HepG2 (cell line): ENCODE data around the gene SPRR2D. TPM values are rescaled to one million over a fixed set of nuclear protein-coding genes. Genes with fewer than 3 reads are reported as not detected.

Experiments used
- ATAC-seq: fragments of 200-7000 bp; cut with Tn5 transposase; 3 replicates; pipeline ENCODE4 v1.9.1; 2020; ENCODE audit warnings: mild to moderate bottlenecking, moderate library complexity
- BruUV-seq: library from RNA; stranded (reverse); fragments of 400-500 nt; replicated peaks from 2 replicates; lab custom pipeline; 2021; lab: Mats Ljungman, UMichigan
- CTCF ChIA-PET: fragments of 300-600 bp; formaldehyde crosslinking; extraction: SDS; loops from one replicate; lab custom pipeline; 2021; ENCODE audit warnings: low total read pairs, inconsistent platforms, low intra/inter-chr PET ratio; lab: Yijun Ruan, JAX
- POLR2A ChIA-PET: fragments of 350-600 bp; sonication (Branson Sonifier 250); formaldehyde crosslinking; loops from one replicate; lab custom pipeline; 2020; ENCODE audit warnings: antibody characterized with exemption, inconsistent platforms; lab: Yijun Ruan, JAX
- DNase-seq: peaks from one replicate; pipeline ENCODE4 v3.0.0-alpha.2; 2015; ENCODE audit warnings: low spot score
- FAIRE-seq: peaks from 3 replicates; lab custom pipeline; 2011; peaks lifted over from hg19 to GRCh38; lab: Jason Lieb, UNC
- H2AFZ ChIP-seq: one replicate; pipeline ENCODE4 v1.6.1; 2011; ENCODE audit warnings: low read length, inconsistent platforms
- H3K27ac ChIP-seq: fragments of 300-600 bp; 3 replicates; pipeline ENCODE4 v1.8.0; 2011; ENCODE audit warnings: mixed run types, mild to moderate bottlenecking, mixed read lengths, low read length, inconsistent platforms; ENCODE audit not compliant: insufficient read depth; ENCODE audit errors: extremely low read length
- H3K27me3 ChIP-seq, 2 experiments: fragments of 200-600 bp in 1 of 2; 2 replicates in 1 of 2; 3 replicates in 1 of 2; pipeline versions ENCODE4 v1.6.0 to v1.8.0; 2011; ENCODE audit warnings: low read length in 2 of 2, mild to moderate bottlenecking in 2 of 2, moderate library complexity in 2 of 2, inconsistent platforms in 1 of 2; ENCODE audit not compliant: insufficient read depth in 2 of 2, control insufficient read depth in 1 of 2
- H3K36me3 ChIP-seq, 2 experiments: fragments of 200-600 bp in 1 of 2; replicated peaks in 1 of 2; 2 replicates in 1 of 2; 3 replicates in 1 of 2; pipeline versions ENCODE4 v1.5.1 to v1.8.0; 2011; ENCODE audit warnings: low read length in 2 of 2, inconsistent platforms in 1 of 2; ENCODE audit not compliant: insufficient read depth in 2 of 2, control insufficient read depth in 1 of 2
- H3K4me1 ChIP-seq: 2 replicates; pipeline ENCODE4 v1.5.1; 2012; ENCODE audit warnings: low read length, inconsistent platforms; ENCODE audit not compliant: insufficient read depth
- H3K4me2 ChIP-seq: 2 replicates; pipeline ENCODE4 v1.6.0; 2011; ENCODE audit warnings: low read depth, low read length, inconsistent platforms
- H3K4me3 ChIP-seq, 3 experiments: fragments of 200-600 bp in 1 of 3; sonication (generic), shearing (Covaris generic) in 1 of 3; replicated peaks in 1 of 3; 2 replicates each; pipeline ENCODE4 v1.5.1; 2011 to 2016; ENCODE audit warnings: low read length in 3 of 3, inconsistent platforms in 2 of 3, low read depth in 2 of 3, mild to moderate bottlenecking in 2 of 3, control low read depth in 1 of 3, mixed read lengths in 1 of 3; ENCODE audit not compliant: insufficient read depth in 1 of 3
- H3K79me2 ChIP-seq: one replicate; pipeline ENCODE4 v1.6.1; 2011; ENCODE audit warnings: low read length, inconsistent platforms; ENCODE audit not compliant: insufficient read depth
- H3K9ac ChIP-seq: 2 replicates; pipeline ENCODE4 v1.6.0; 2011; ENCODE audit warnings: mild to moderate bottlenecking, low read depth, low read length, inconsistent platforms; ENCODE audit not compliant: insufficient read depth
- H3K9me3 ChIP-seq: 2 replicates; pipeline ENCODE4 v1.5.1; 2012; ENCODE audit warnings: mild to moderate bottlenecking, low read length
- H4K20me1 ChIP-seq: 2 replicates; pipeline ENCODE4 v1.6.0; 2011; ENCODE audit warnings: inconsistent platforms, mild to moderate bottlenecking, low read length, moderate library complexity; ENCODE audit not compliant: insufficient read depth
- DR1 ChIP-seq: sonication (generic); formaldehyde crosslinking; IDR thresholded peaks from 2 replicates; pipeline ENCODE4 v1.8.0; 2021; ENCODE audit warnings: mild to moderate bottlenecking, missing genetic modification reagents, inconsistent platforms
- NFYB ChIP-seq: sonication (generic); formaldehyde crosslinking; IDR thresholded peaks from 2 replicates; pipeline ENCODE4 v1.4.0; 2020; ENCODE audit warnings: missing genetic modification reagents
- SIX1 ChIP-seq: sonication (generic); formaldehyde crosslinking; IDR thresholded peaks from 2 replicates; pipeline ENCODE4 v1.4.0; 2020; ENCODE audit warnings: missing genetic modification reagents, borderline replicate concordance
- SYNCRIP ChIP-seq: fragments of 200-400 bp; formaldehyde crosslinking; IDR thresholded peaks from 2 replicates; pipeline ENCODE4 v1.6.1; 2018; ENCODE audit warnings: mild to moderate bottlenecking, low read depth, low read length; ENCODE audit not compliant: insufficient read depth
- ZNF235 ChIP-seq: sonication (generic); formaldehyde crosslinking; IDR thresholded peaks from 2 replicates; pipeline ENCODE4 v1.8.1; 2023; ENCODE audit warnings: mild to moderate bottlenecking, missing genetic modification reagents, borderline replicate concordance
- ZNF484 ChIP-seq: sonication (generic); formaldehyde crosslinking; IDR thresholded peaks from 2 replicates; pipeline ENCODE4 v1.5.1; 2020; ENCODE audit warnings: mild to moderate bottlenecking, low read depth, missing genetic modification reagents, borderline replicate concordance
- ZNF512 ChIP-seq: sonication (generic); formaldehyde crosslinking; IDR thresholded peaks from 2 replicates; pipeline ENCODE4 v1.4.0; 2020; ENCODE audit warnings: mild to moderate bottlenecking, missing genetic modification reagents
- ZNF556 ChIP-seq: sonication (generic); formaldehyde crosslinking; IDR thresholded peaks from 2 replicates; pipeline ENCODE4 v1.4.0; 2020; ENCODE audit warnings: mild to moderate bottlenecking, missing genetic modification reagents, borderline replicate concordance
- ZNF589 ChIP-seq: sonication (generic); formaldehyde crosslinking; conservative IDR thresholded peaks from 2 replicates; pipeline ENCODE4 v1.8.0; 2022; ENCODE audit warnings: mild to moderate bottlenecking, moderate library complexity, missing genetic modification reagents
- WGBS: methylation state at CpG from one replicate; pipeline ENCODE4 v1.1.6; 2017; ENCODE audit warnings: low lambda C conversion rate; 5-methylcytosine and 5-hydroxymethylcytosine counted together
- in situ Hi-C: cut with HindIII; loops from 2 replicates; pipeline ENCODE4 v1.10.0; 2017; ENCODE audit warnings: low pct_unique_long_range_greater_than_20kb; ENCODE audit not compliant: extremely low pct_ligation_motif_present
- intact Hi-C: fragments of 100-400 bp; cut with micrococcal nuclease; formaldehyde crosslinking; loops from one replicate; pipeline ENCODE4 v1.10.0; 2022; ENCODE audit not compliant: unreplicated experiment
- polyA plus RNA-seq, 8 experiments: library from polyadenylated mRNA; depleted of rRNA in 3 of 8; stranded (reverse) in 7 of 8; unstranded in 1 of 8; fragments of >200 nt; fragmentation: Illumina TruSeq in 4 of 8; extraction: Trizol in 4 of 8; gene quantifications; 2 replicates each; pipeline versions ENCODE4 v1.2.1 to v1.2.3, GENCODE V29; 2011 to 2016; ENCODE audit warnings: low read depth in 4 of 8, missing spikeins in 1 of 8, mixed read lengths in 1 of 8; ENCODE audit not compliant: insufficient read depth in 1 of 8
- total RNA-seq, 5 experiments: library from RNA; depleted of rRNA; stranded (reverse); fragments of >200 nt; fragmentation: Illumina TruSeq; extraction: Trizol; gene quantifications; 2 replicates each; pipeline ENCODE4 v1.2.3, GENCODE V29; 2016; ENCODE audit warnings: low read depth in 1 of 5

The SPRR2D gene
- total and polyA plus RNA-seq, 2 of the 13 experiments (the other 11 are each of a cell fraction or from before 2014, with no cell fraction given), result not detected

GRCh38 chr1:153001382-153001781 is 39.5 kb downstream of the SPRR2D start, which contains the start of gene SPRR3:
Gene SPRR3 (plus strand): TSS chr1:153001749. CDS start chr1:153003021, 1,272 bp downstream.
- Histone ChIP-seq H2AFZ (no peak within 1 kb of the TSS), H3K27me3 (no peaks in the 10 kb centered on the region), H4K20me1 (no peaks in the 10 kb centered on the region), H3K9me3 (no peaks in the 10 kb centered on the region), H3K79me2 (no peaks in the 10 kb centered on the region), H3K4me1 (no peaks in the 10 kb centered on the region), H3K27ac (no peak within 1 kb of the TSS), H3K4me2 (no peak within 1 kb of the TSS), H3K4me3 (no peak within 1 kb of the TSS), H3K36me3 (no peaks in the 10 kb centered on the region), H3K9ac (no peak within 1 kb of the TSS)
- FAIRE-seq (no peak), ATAC-seq (no peak), DNase-seq (no peak)
- 0% methylated on average over 1 of the region's 2 CpGs for WGBS
- intact Hi-C loops (no loop called here), in situ Hi-C loops (no loop called here)
- ChIA-PET POLR2A (no interaction called here), CTCF (no interaction called here)
- BruUV-seq, result no TSS peak
- TF ChIP-seq SIX1 (CRISPR knock-in tag), result no peak

GRCh38 chr1:153000294-153000693 is 40.6 kb downstream of the SPRR2D start:
- Histone ChIP-seq H3K27me3 (no peaks in the 10 kb centered on the region), H3K9ac (no peak overlapping the region), H3K27ac (no peak overlapping the region), H3K79me2 (no peaks in the 10 kb centered on the region), H3K36me3 (no peaks in the 10 kb centered on the region), H3K9me3 (no peaks in the 10 kb centered on the region), H2AFZ (no peak overlapping the region), H3K4me2 (no peak overlapping the region), H3K4me3 (no peak overlapping the region), H3K4me1 (no peaks in the 10 kb centered on the region), H4K20me1 (no peaks in the 10 kb centered on the region)
- 0% methylated on average over 1 of the region's 1 CpG for WGBS
- no peak for ATAC-seq
- intact Hi-C loops, result no loop called here
- BruUV-seq, result no TSS peak
- DNase-seq, result no peak
- ChIA-PET CTCF (no interaction called here), POLR2A (no interaction called here)
- no peak for FAIRE-seq
- in situ Hi-C loops, result no loop called here
- TF ChIP-seq SYNCRIP, result no peak
- TF ChIP-seq ZNF512 (CRISPR knock-in tag), result no peak
- TF ChIP-seq DR1 (CRISPR knock-in tag), result no peak
- TF ChIP-seq ZNF556 (CRISPR knock-in tag), result no peak
- no peak for TF ChIP-seq ZNF235 (CRISPR knock-in tag)
- no peak for TF ChIP-seq ZNF589 (CRISPR knock-in tag)
- TF ChIP-seq ZNF484 (CRISPR knock-in tag), result no peak
- no peak for TF ChIP-seq NFYB (CRISPR knock-in tag)
- TF ChIP-seq, all 625 proteins: peak for 0
